PC-3 (cell line): ENCODE results near the gene SRGAP2C.
"Not testable (repeated sequence)": the region's sequence is repeated elsewhere in the genome, so short reads cannot be mapped to it uniquely, and the experiment has no call there.

Experiments
- EZH2 ChIP-seq: fragments of 300-600 bp; sonication (generic); IDR thresholded peaks from one replicate; pipeline ENCODE4 v1.6.1; 2017; ENCODE audit warnings: antibody characterized with exemption, mild to moderate bottlenecking, low read length; ENCODE audit not compliant: unreplicated experiment
- TF ChIP-seq, protein P1 (sequence below): fragments of 300-600 bp; sonication (generic); conservative IDR thresholded peaks from 2 replicates; pipeline ENCODE4 v1.5.1; 2017; ENCODE audit warnings: antibody characterized with exemption, low read depth, mild to moderate bottlenecking, low read length

- not testable (repeated sequence) for TF ChIP-seq EZH2
- TF ChIP-seq, protein P1, sequence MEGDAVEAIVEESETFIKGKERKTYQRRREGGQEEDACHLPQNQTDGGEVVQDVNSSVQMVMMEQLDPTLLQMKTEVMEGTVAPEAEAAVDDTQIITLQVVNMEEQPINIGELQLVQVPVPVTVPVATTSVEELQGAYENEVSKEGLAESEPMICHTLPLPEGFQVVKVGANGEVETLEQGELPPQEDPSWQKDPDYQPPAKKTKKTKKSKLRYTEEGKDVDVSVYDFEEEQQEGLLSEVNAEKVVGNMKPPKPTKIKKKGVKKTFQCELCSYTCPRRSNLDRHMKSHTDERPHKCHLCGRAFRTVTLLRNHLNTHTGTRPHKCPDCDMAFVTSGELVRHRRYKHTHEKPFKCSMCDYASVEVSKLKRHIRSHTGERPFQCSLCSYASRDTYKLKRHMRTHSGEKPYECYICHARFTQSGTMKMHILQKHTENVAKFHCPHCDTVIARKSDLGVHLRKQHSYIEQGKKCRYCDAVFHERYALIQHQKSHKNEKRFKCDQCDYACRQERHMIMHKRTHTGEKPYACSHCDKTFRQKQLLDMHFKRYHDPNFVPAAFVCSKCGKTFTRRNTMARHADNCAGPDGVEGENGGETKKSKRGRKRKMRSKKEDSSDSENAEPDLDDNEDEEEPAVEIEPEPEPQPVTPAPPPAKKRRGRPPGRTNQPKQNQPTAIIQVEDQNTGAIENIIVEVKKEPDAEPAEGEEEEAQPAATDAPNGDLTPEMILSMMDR: not testable (repeated sequence)
These were observed 8.1 kb upstream of the SRGAP2C start for GRCh38 chr1:121176649-121177048.
